ENCODE results near the gene TOPBP1. TPM values are rescaled to one million over a fixed set of nuclear protein-coding genes. Genes with fewer than 3 reads are reported as not detected.
A peak's percentile ranks its signal among the peaks of the same experiment; 100 is the strongest.

TOPBP1 gene
- total RNA-seq, 4 donors from 2014 or later: 16.5 to 29.3 (median 21.9) TPM

- H3K9me3 ChIP-seq: no peaks in the 10 kb centered on the region
- H3K27me3 ChIP-seq: peaks cover 56% of the 10 kb centered on the region
- peak overlapping the region in 1 of 2 donors; percentile 18 for H3K4me3 ChIP-seq
- ATAC-seq: no peak
- H3K4me1 ChIP-seq: peaks cover 0 to 10% (median 0%) of the 10 kb centered on the region in 3 donors
- no CpG with 5 or more reads among the region's 47 CpGs for WGBS, 2 donors (ENCODE audit: low coverage in 1 of 2)
- no peak overlapping the region for H3K27ac ChIP-seq
- TF ChIP-seq EP300 (IDR thresholded peaks at IDR 0.05): no peak
- TF ChIP-seq POLR2A (IDR thresholded peaks at IDR 0.05): no peak
- no peak for TF ChIP-seq POLR2AphosphoS5 (IDR thresholded peaks at IDR 0.05)
- no peak for TF ChIP-seq CTCF (IDR thresholded peaks at IDR 0.05)
- H3K36me3 ChIP-seq: no peaks in the 10 kb centered on the region
Observed at GRCh38 chr3:133674290-133674919, 12.7 kb upstream of the TOPBP1 start.

GRCh38 chr3:133673746-133674145, 12.0 kb upstream of the TOPBP1 start:
- Histone ChIP-seq H3K4me3 (no peak overlapping the region), H3K36me3 (no peaks in the 10 kb centered on the region), H3K27me3 (peaks cover 51% of the 10 kb centered on the region), H3K4me1 (peaks cover 0 to 10% (median 0%) of the 10 kb centered on the region in 3 donors), H3K27ac (no peak overlapping the region), H3K9me3 (no peaks in the 10 kb centered on the region)
- WGBS, 2 donors (ENCODE audit: low coverage in 1 of 2): 53 to 58% methylated on average over 7 of the region's 12 CpGs
- TF ChIP-seq CTCF (IDR thresholded peaks at IDR 0.05) (no peak), POLR2AphosphoS5 (IDR thresholded peaks at IDR 0.05) (no peak), POLR2A (IDR thresholded peaks at IDR 0.05) (no peak), EP300 (IDR thresholded peaks at IDR 0.05) (no peak)
- no peak for ATAC-seq

- no peak for ATAC-seq
- H3K36me3 ChIP-seq: no peaks in the 10 kb centered on the region
- no peaks in the 10 kb centered on the region for H3K9me3 ChIP-seq
- 80 to 86% methylated on average over 2 of the region's 2 CpGs for WGBS, 2 donors (ENCODE audit: low coverage in 1 of 2)
- TF ChIP-seq POLR2A (IDR thresholded peaks at IDR 0.05): no peak
- TF ChIP-seq POLR2AphosphoS5 (IDR thresholded peaks at IDR 0.05): no peak
- no peak for TF ChIP-seq CTCF (IDR thresholded peaks at IDR 0.05)
- TF ChIP-seq EP300 (IDR thresholded peaks at IDR 0.05): no peak
- H3K4me1 ChIP-seq: peaks cover 0 to 10% (median 0%) of the 10 kb centered on the region in 3 donors
- H3K27me3 ChIP-seq: peaks cover 45% of the 10 kb centered on the region
- no peak overlapping the region for H3K4me3 ChIP-seq
- H3K27ac ChIP-seq: no peak overlapping the region
Observed at GRCh38 chr3:133672461-133672860, 10.7 kb upstream of the TOPBP1 start.

GRCh38 chr3:133670525-133670995, 8.8 kb upstream of the TOPBP1 start:
- TF ChIP-seq POLR2AphosphoS5 (IDR thresholded peaks at IDR 0.05) (no peak), EP300 (IDR thresholded peaks at IDR 0.05) (no peak), CTCF (IDR thresholded peaks at IDR 0.05) (no peak), POLR2A (IDR thresholded peaks at IDR 0.05) (no peak)
- no peak for ATAC-seq
- WGBS, 2 donors (ENCODE audit: low coverage in 1 of 2): 76 to 87% methylated on average over 3 of the region's 3 CpGs

GRCh38 chr3:133669949-133670524, 8.3 kb upstream of the TOPBP1 start:
- H3K9me3 ChIP-seq: no peaks in the 10 kb centered on the region
- H3K4me1 ChIP-seq: peaks cover 0 to 10% (median 0%) of the 10 kb centered on the region in 3 donors
- TF ChIP-seq EP300 (IDR thresholded peaks at IDR 0.05) (no peak), POLR2AphosphoS5 (IDR thresholded peaks at IDR 0.05) (no peak), CTCF (IDR thresholded peaks at IDR 0.05) (no peak), POLR2A (IDR thresholded peaks at IDR 0.05) (no peak)
- H3K4me3 ChIP-seq: no peak overlapping the region
- peaks cover 29% of the 10 kb centered on the region for H3K27me3 ChIP-seq
- H3K27ac ChIP-seq: no peak overlapping the region
- WGBS, 2 donors (ENCODE audit: low coverage in 1 of 2): 75 to 96% methylated on average over 3 to 4 of the region's 4 CpGs
- no peak for ATAC-seq
- H3K36me3 ChIP-seq: no peaks in the 10 kb centered on the region

More at GRCh38 chr3:133670525-133670995, 8.8 kb upstream of the TOPBP1 start:
- no peaks in the 10 kb centered on the region for H3K9me3 ChIP-seq
- H3K4me1 ChIP-seq: peaks cover 0 to 10% (median 0%) of the 10 kb centered on the region in 3 donors
- H3K27me3 ChIP-seq: peaks cover 32% of the 10 kb centered on the region
- no peak overlapping the region for H3K27ac ChIP-seq
- no peaks in the 10 kb centered on the region for H3K36me3 ChIP-seq
- no peak overlapping the region for H3K4me3 ChIP-seq
